Measurements from ENCODE around the gene CBFB.

GRCh38 chr16:67129422-67129821, 100.5 kb downstream of the CBFB start:
- TF ChIP-seq USF1 (IDR thresholded peaks at IDR 0.05), result no peak
- no peak for TF ChIP-seq FOXM1 (IDR thresholded peaks at IDR 0.05; ENCODE audit: borderline replicate concordance, low read depth)
- TF ChIP-seq, protein P1, sequence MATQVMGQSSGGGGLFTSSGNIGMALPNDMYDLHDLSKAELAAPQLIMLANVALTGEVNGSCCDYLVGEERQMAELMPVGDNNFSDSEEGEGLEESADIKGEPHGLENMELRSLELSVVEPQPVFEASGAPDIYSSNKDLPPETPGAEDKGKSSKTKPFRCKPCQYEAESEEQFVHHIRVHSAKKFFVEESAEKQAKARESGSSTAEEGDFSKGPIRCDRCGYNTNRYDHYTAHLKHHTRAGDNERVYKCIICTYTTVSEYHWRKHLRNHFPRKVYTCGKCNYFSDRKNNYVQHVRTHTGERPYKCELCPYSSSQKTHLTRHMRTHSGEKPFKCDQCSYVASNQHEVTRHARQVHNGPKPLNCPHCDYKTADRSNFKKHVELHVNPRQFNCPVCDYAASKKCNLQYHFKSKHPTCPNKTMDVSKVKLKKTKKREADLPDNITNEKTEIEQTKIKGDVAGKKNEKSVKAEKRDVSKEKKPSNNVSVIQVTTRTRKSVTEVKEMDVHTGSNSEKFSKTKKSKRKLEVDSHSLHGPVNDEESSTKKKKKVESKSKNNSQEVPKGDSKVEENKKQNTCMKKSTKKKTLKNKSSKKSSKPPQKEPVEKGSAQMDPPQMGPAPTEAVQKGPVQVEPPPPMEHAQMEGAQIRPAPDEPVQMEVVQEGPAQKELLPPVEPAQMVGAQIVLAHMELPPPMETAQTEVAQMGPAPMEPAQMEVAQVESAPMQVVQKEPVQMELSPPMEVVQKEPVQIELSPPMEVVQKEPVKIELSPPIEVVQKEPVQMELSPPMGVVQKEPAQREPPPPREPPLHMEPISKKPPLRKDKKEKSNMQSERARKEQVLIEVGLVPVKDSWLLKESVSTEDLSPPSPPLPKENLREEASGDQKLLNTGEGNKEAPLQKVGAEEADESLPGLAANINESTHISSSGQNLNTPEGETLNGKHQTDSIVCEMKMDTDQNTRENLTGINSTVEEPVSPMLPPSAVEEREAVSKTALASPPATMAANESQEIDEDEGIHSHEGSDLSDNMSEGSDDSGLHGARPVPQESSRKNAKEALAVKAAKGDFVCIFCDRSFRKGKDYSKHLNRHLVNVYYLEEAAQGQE (IDR thresholded peaks at IDR 0.05; ENCODE audit: low read depth), result no peak
- TF ChIP-seq ZBTB7A (IDR thresholded peaks at IDR 0.05; ENCODE audit: low read depth), result no peak
- TF ChIP-seq EGR1 (IDR thresholded peaks at IDR 0.05), result no peak
- TF ChIP-seq CREB1 (IDR thresholded peaks at IDR 0.05; ENCODE audit: low read depth), result no peak
- no peak for TF ChIP-seq EP300 (IDR thresholded peaks at IDR 0.05; ENCODE audit: borderline replicate concordance)
- no peak for TF ChIP-seq RAD21 (IDR thresholded peaks at IDR 0.05; ENCODE audit: low read depth)
- TF ChIP-seq, protein P2, sequence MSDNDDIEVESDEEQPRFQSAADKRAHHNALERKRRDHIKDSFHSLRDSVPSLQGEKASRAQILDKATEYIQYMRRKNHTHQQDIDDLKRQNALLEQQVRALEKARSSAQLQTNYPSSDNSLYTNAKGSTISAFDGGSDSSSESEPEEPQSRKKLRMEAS (IDR thresholded peaks at IDR 0.05), result no peak
- no peak for TF ChIP-seq TEAD4 (IDR thresholded peaks at IDR 0.05)
- TF ChIP-seq TAF1 (IDR thresholded peaks at IDR 0.05; ENCODE audit: low read depth), result no peak
- TF ChIP-seq NFIC (IDR thresholded peaks at IDR 0.05), result no peak

Data from Ishikawa (cell line).